IMR-90 (cell line): ENCODE results near the gene SPAG7. TPM values are rescaled to one million over a fixed set of nuclear protein-coding genes. Genes with fewer than 3 reads are reported as not detected.

Experiments used
- ATAC-seq: fragments of 200-7000 bp; cut with Tn5 transposase; 2 replicates; pipeline ENCODE4 v1.9.1; 2020; ENCODE audit warnings: low read depth, mild to moderate bottlenecking, moderate library complexity
- BruUV-seq: library from RNA; stranded (reverse); fragments of 400-500 nt; replicated peaks from 2 replicates; lab custom pipeline; 2021; lab: Mats Ljungman, UMichigan
- CTCF ChIA-PET: fragments of 300-600 bp; formaldehyde crosslinking; extraction: SDS; loops from one replicate; lab custom pipeline; 2021; ENCODE audit warnings: antibody characterized with exemption; lab: Yijun Ruan, JAX
- POLR2A ChIA-PET: fragments of 300-600 bp; sonication (Branson Sonifier 250); formaldehyde crosslinking; loops from one replicate; lab custom pipeline; 2022; ENCODE audit warnings: antibody characterized with exemption; ENCODE audit not compliant: unreplicated experiment; lab: Charles Lee
- DNase-seq: peaks from one replicate; pipeline ENCODE4 v3.0.0; 2013
- H2AFZ ChIP-seq: replicated peaks from 2 replicates; pipeline ENCODE3; 2013; ENCODE audit warnings: low read length, mild to moderate bottlenecking; ENCODE audit not compliant: poor library complexity
- H2AK5ac ChIP-seq: 2 replicates; pipeline ENCODE4 v1.6.1; 2013; ENCODE audit warnings: low read depth, low read length, inconsistent platforms
- H2AK9ac ChIP-seq: replicated peaks from 2 replicates; pipeline ENCODE3; 2013; ENCODE audit warnings: mild to moderate bottlenecking, low read depth, low read length, moderate library complexity; ENCODE audit not compliant: poor library complexity
- H2BK120ac ChIP-seq: 2 replicates; pipeline ENCODE4 v1.6.1; 2013; ENCODE audit warnings: low read depth, low read length, inconsistent platforms
- H2BK15ac ChIP-seq: 3 replicates; pipeline ENCODE4 v1.6.1; 2013; ENCODE audit warnings: low read depth, low read length, inconsistent platforms
- H2BK20ac ChIP-seq: 2 replicates; pipeline ENCODE4 v1.6.1; 2013; ENCODE audit warnings: low read depth, mild to moderate bottlenecking, inconsistent platforms, low read length, moderate library complexity
- H2BK5ac ChIP-seq: 2 replicates; pipeline ENCODE4 v1.6.1; 2013; ENCODE audit warnings: mild to moderate bottlenecking, low read depth, low read length, inconsistent platforms; ENCODE audit not compliant: poor library complexity, severe bottlenecking
- H3K14ac ChIP-seq: replicated peaks from 2 replicates; pipeline ENCODE4 v1.6.1; 2013; ENCODE audit warnings: low read depth, low read length, inconsistent platforms
- H3K18ac ChIP-seq: 2 replicates; pipeline ENCODE4 v1.6.1; 2013; ENCODE audit warnings: low read depth, low read length, control low read depth
- H3K23ac ChIP-seq: 2 replicates; pipeline ENCODE4 v1.6.1; 2013; ENCODE audit warnings: low read depth, low read length, inconsistent platforms
- H3K27ac ChIP-seq: 2 replicates; pipeline ENCODE4 v1.5.1; 2013; ENCODE audit warnings: mild to moderate bottlenecking, control low read depth, low read length; ENCODE audit not compliant: insufficient read depth
- H3K27me3 ChIP-seq: 2 replicates; pipeline ENCODE4 v1.6.1; 2013; ENCODE audit warnings: low read length; ENCODE audit not compliant: control insufficient read depth, insufficient read depth
- H3K36me3 ChIP-seq: 2 replicates; pipeline ENCODE4 v1.6.1; 2013; ENCODE audit warnings: low read length, mixed read lengths; ENCODE audit not compliant: control insufficient read depth, insufficient read depth
- H3K4ac ChIP-seq: 2 replicates; pipeline ENCODE4 v1.6.1; 2013; ENCODE audit warnings: low read depth, low read length, inconsistent platforms
- H3K4me1 ChIP-seq: 2 replicates; pipeline ENCODE4 v1.6.1; 2013; ENCODE audit warnings: low read length, mixed read lengths; ENCODE audit not compliant: control insufficient read depth, insufficient read depth
- H3K4me2 ChIP-seq: 2 replicates; pipeline ENCODE4 v1.6.1; 2013; ENCODE audit warnings: low read depth, mild to moderate bottlenecking, control low read depth, low read length, moderate library complexity
- H3K4me3 ChIP-seq: 2 replicates; pipeline ENCODE4 v1.5.1; 2013; ENCODE audit warnings: low read depth, mild to moderate bottlenecking, control low read depth, low read length, moderate library complexity; ENCODE audit not compliant: insufficient read depth
- H3K56ac ChIP-seq: 2 replicates; pipeline ENCODE4 v1.6.1; 2013; ENCODE audit warnings: low read length, inconsistent platforms; ENCODE audit not compliant: insufficient read depth; ENCODE audit errors: extremely low read depth
- H3K79me1 ChIP-seq, 2 experiments: 2 replicates each; pipeline ENCODE4 v1.6.1; 2013; ENCODE audit warnings: low read length in 2 of 2, inconsistent platforms in 1 of 2, low read depth in 1 of 2
- H3K9ac ChIP-seq: 2 replicates; pipeline ENCODE4 v1.6.1; 2013; ENCODE audit warnings: low read depth, low read length, control low read depth
- H3K9me1 ChIP-seq: 2 replicates; pipeline ENCODE4 v1.6.1; 2013; ENCODE audit warnings: low read length, inconsistent platforms; ENCODE audit not compliant: insufficient read depth
- H3K9me3 ChIP-seq: 2 replicates; pipeline ENCODE4 v1.6.1; 2013; ENCODE audit warnings: low read length; ENCODE audit not compliant: control insufficient read depth, insufficient read depth
- H4K20me1 ChIP-seq: 2 replicates; pipeline ENCODE4 v1.6.1; 2013; ENCODE audit warnings: low read length, inconsistent platforms; ENCODE audit not compliant: insufficient read depth
- H4K5ac ChIP-seq: 2 replicates; pipeline ENCODE4 v1.6.1; 2013; ENCODE audit warnings: mild to moderate bottlenecking, low read depth, low read length, control low read depth
- H4K8ac ChIP-seq, 2 experiments: 2 replicates each; pipeline ENCODE4 v1.6.1; 2013; ENCODE audit warnings: low read depth in 2 of 2, low read length in 2 of 2, control low read depth in 1 of 2, inconsistent platforms in 1 of 2
- H4K91ac ChIP-seq: 2 replicates; pipeline ENCODE4 v1.6.1; 2013; ENCODE audit warnings: low read depth, low read length, inconsistent platforms; ENCODE audit not compliant: insufficient read depth
- CHD1 ChIP-seq: IDR thresholded peaks from 2 replicates; pipeline ENCODE4 v1.6.1; 2012; ENCODE audit warnings: low read depth, low read length, improper control_type of control experiment
- CTCF ChIP-seq: conservative IDR thresholded peaks from 2 replicates; pipeline ENCODE4 v1.5.1; 2012; ENCODE audit warnings: mild to moderate bottlenecking, low read depth, low read length, improper control_type of control experiment
- ELK1 ChIP-seq: fragments of 150-350 bp; IDR thresholded peaks from 2 replicates; pipeline ENCODE4 v1.6.1; 2016; ENCODE audit warnings: low read depth, mild to moderate bottlenecking, low read length, moderate library complexity, borderline replicate concordance
- FOS ChIP-seq: fragments of 150-350 bp; IDR thresholded peaks from 2 replicates; pipeline ENCODE4 v1.6.1; 2016; ENCODE audit warnings: low read depth, low read length
- MAFK ChIP-seq: IDR thresholded peaks from 2 replicates; pipeline ENCODE4 v1.6.1; 2012; ENCODE audit warnings: low read depth, low read length, improper control_type of control experiment
- MAZ ChIP-seq: IDR thresholded peaks from 2 replicates; pipeline ENCODE4 v1.6.1; 2012; ENCODE audit warnings: low read depth, mild to moderate bottlenecking, low read length, improper control_type of control experiment, moderate library complexity, borderline replicate concordance
- MXI1 ChIP-seq: IDR thresholded peaks from 2 replicates; pipeline ENCODE4 v1.6.1; 2012; ENCODE audit warnings: low read depth, mild to moderate bottlenecking, low read length, moderate library complexity, borderline replicate concordance
- POLR2A ChIP-seq: IDR thresholded peaks from 2 replicates; pipeline ENCODE4 v1.6.1; 2012; ENCODE audit warnings: mild to moderate bottlenecking, low read depth, low read length
- RAD21 ChIP-seq: IDR thresholded peaks from 2 replicates; pipeline ENCODE4 v1.6.1; 2012; ENCODE audit warnings: low read length, improper control_type of control experiment
- SMC3 ChIP-seq: fragments of 150-350 bp; IDR thresholded peaks from 2 replicates; pipeline ENCODE4 v1.6.1; 2016; ENCODE audit warnings: low read depth, mild to moderate bottlenecking, antibody characterized with exemption, low read length, moderate library complexity
- USF2 ChIP-seq: fragments of 150-350 bp; IDR thresholded peaks from 2 replicates; pipeline ENCODE4 v1.6.1; 2017; ENCODE audit warnings: mild to moderate bottlenecking, antibody characterized with exemption, low read length, low read depth
- WGBS, 2 experiments: methylation state at CpG; one replicate each; pipeline versions ENCODE4 v1.1.5 to v1.1.7; 2013; ENCODE audit warnings: missing lambda C conversion rate in 2 of 2; ENCODE audit not compliant: insufficient read length in 1 of 2; ENCODE audit errors: extremely low coverage in 2 of 2; 5-methylcytosine and 5-hydroxymethylcytosine counted together
- dilution Hi-C: fragments of 300-500 bp; cut with HindIII; formaldehyde crosslinking; loops from one replicate; pipeline ENCODE4 v1.14.3; 2018; ENCODE audit warnings: low sequenced_read_pairs; ENCODE audit not compliant: unreplicated experiment
- in situ Hi-C: fragments of 300-500 bp; cut with MboI; formaldehyde crosslinking; loops from 3 replicates; pipeline ENCODE4 v1.14.3; 2019; ENCODE audit warnings: low sequenced_read_pairs, inconsistent platforms, mixed read lengths
- intact Hi-C: fragments of 100-400 bp; cut with micrococcal nuclease; formaldehyde crosslinking; loops from 2 replicates; pipeline ENCODE4 v1.10.0; 2022
- polyA plus RNA-seq, 3 experiments: library from polyadenylated mRNA; depleted of rRNA; stranded (reverse); fragments of >200 nt; gene quantifications; 2 replicates each; pipeline ENCODE4 v1.2.3, GENCODE V29; 2012; ENCODE audit warnings: low replicate concordance in 1 of 3
- total RNA-seq: library from RNA; depleted of rRNA; stranded (reverse); fragments of >200 nt; gene quantifications from 2 replicates; pipeline ENCODE4 v1.2.3, GENCODE V29; 2012

Gene SPAG7
- total and polyA plus RNA-seq, 2 of the 4 experiments (the other 2 are of a cell fraction), result 50.2 to 108 TPM

GRCh38 chr17:4987767-4988567 is 20.4 kb upstream of the SPAG7 start:
- Histone ChIP-seq H3K9ac (peak overlapping the region; percentile 74), H2BK5ac (peak overlapping the region; percentile 63), H2BK15ac (no peak overlapping the region; the same call in 2 of the 3 replicates), H3K23ac (peak overlapping the region; percentile 95), H3K9me1 (peaks cover 21% of the 10 kb centered on the region), H3K27me3 (no peaks in the 10 kb centered on the region), H2AK9ac (peak overlapping the region; percentile 100), H3K36me3 (peaks cover under 1% of the 10 kb centered on the region; the same call in 1 of the 2 replicates), H3K4me2 (peak overlapping the region; percentile 89), H3K14ac (peak overlapping the region; percentile 86), H2BK120ac (peak overlapping the region; percentile 55; the same call in 1 of the 2 replicates), H4K5ac (peak overlapping the region; percentile 68), H3K4ac (peak overlapping the region; percentile 91), H3K4me3 (peak overlapping the region; percentile 72), H3K56ac (peak overlapping the region; percentile 55), H4K20me1 (no peaks in the 10 kb centered on the region), H4K8ac (peak overlapping the region; percentile 93 to 97), H2BK20ac (no peak overlapping the region), H3K9me3 (no peaks in the 10 kb centered on the region), H2AK5ac (peak overlapping the region; percentile 81), H3K27ac (peak overlapping the region; percentile 72), H2AFZ (peak overlapping the region; percentile 99), H4K91ac (peak overlapping the region; percentile 88), H3K79me1 (peaks cover 17 to 54% of the 10 kb centered on the region in 2 experiments; a peak in 3 of 4 replicates), H3K4me1 (peaks cover 7% of the 10 kb centered on the region), H3K18ac (peak overlapping the region; percentile 38)
- 0% methylated on average over 15 of the region's 30 CpGs; no CpG with 5 or more reads in 1 of the 2 experiments for WGBS, 2 experiments
- intact Hi-C loops, result loop anchor here (1.0 kb wide), 1 partner anchor 40 kb away; the partner anchor contains the start of gene PFN1
- peak; percentile 24; the same call in 1 of the 2 replicates for TF ChIP-seq MXI1
- no peak for TF ChIP-seq FOS
- no peak for TF ChIP-seq MAFK
- no peak for TF ChIP-seq RAD21
- TF ChIP-seq POLR2A, result peak; percentile 38; the same call in 1 of the 2 replicates
- TF ChIP-seq CTCF, result no peak
- TF ChIP-seq MAZ, result 0 out of 2 replicates have a peak, but pooled peaks have one; percentile 5
- TF ChIP-seq USF2, result no peak
- TF ChIP-seq CHD1, result no peak
- TF ChIP-seq SMC3, result no peak
- TF ChIP-seq ELK1, result no peak
- ATAC-seq (peak; percentile 49), DNase-seq (no peak)
- in situ Hi-C loops, result no loop called here
- ChIA-PET CTCF (interaction anchor here (1.0 to 2.1 kb wide), 3 partner anchors 9 to 79 kb away, joined by 3 to 11 read pairs (median 4); partner anchors contain the start of genes INCA1 and SPAG7), POLR2A (interaction anchor here (0.6 to 1.1 kb wide), 2 partner anchors 40 to 42 kb away, joined by 4 read pairs; no protein-coding TSS in a partner anchor)
- no TSS peak for BruUV-seq
- dilution Hi-C loops, result no loop called here
